Epithelial cell of proximal tubule (primary cell): ENCODE measurements around the gene MYO7B. TPM values are rescaled to one million over a fixed set of nuclear protein-coding genes. Genes with fewer than 3 reads are reported as not detected.

ENCODE experiments used
- DNase-seq: peaks from one replicate; pipeline ENCODE4 v3.0.0-alpha.2; 2011; ENCODE audit warnings: low read depth
- H3K4me3 ChIP-seq: 2 replicates; pipeline ENCODE4 v1.5.1; 2011; ENCODE audit warnings: low read depth, mild to moderate bottlenecking, low read length
- total RNA-seq: library from RNA; depleted of rRNA; stranded (reverse); fragments of >200 nt; gene quantifications from 2 replicates; pipeline ENCODE4 v1.2.3, GENCODE V29; 2015
- TF ChIP-seq, protein P1 (sequence below): conservative IDR thresholded peaks from 2 replicates; pipeline ENCODE4 v1.5.1; 2012; ENCODE audit warnings: low read depth, mild to moderate bottlenecking, low read length

Gene MYO7B
- total RNA-seq, 1 donor from 2014 or later = not detected

GRCh38 chr2:127609031-127609751 is 73.7 kb downstream of the MYO7B start:
- no peak for DNase-seq
- H3K4me3 ChIP-seq = no peak overlapping the region
- TF ChIP-seq, protein P1, sequence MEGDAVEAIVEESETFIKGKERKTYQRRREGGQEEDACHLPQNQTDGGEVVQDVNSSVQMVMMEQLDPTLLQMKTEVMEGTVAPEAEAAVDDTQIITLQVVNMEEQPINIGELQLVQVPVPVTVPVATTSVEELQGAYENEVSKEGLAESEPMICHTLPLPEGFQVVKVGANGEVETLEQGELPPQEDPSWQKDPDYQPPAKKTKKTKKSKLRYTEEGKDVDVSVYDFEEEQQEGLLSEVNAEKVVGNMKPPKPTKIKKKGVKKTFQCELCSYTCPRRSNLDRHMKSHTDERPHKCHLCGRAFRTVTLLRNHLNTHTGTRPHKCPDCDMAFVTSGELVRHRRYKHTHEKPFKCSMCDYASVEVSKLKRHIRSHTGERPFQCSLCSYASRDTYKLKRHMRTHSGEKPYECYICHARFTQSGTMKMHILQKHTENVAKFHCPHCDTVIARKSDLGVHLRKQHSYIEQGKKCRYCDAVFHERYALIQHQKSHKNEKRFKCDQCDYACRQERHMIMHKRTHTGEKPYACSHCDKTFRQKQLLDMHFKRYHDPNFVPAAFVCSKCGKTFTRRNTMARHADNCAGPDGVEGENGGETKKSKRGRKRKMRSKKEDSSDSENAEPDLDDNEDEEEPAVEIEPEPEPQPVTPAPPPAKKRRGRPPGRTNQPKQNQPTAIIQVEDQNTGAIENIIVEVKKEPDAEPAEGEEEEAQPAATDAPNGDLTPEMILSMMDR = no peak

- no peak overlapping the region for H3K4me3 ChIP-seq
- TF ChIP-seq, protein P1 = no peak
- no peak for DNase-seq
Observed at GRCh38 chr2:127609818-127610217, 74.3 kb downstream of the MYO7B start.

GRCh38 chr2:127610561-127610960 is 75.1 kb downstream of the MYO7B start:
- TF ChIP-seq, protein P1 = no peak
- H3K4me3 ChIP-seq = no peak overlapping the region
- DNase-seq = no peak

- TF ChIP-seq, protein P1 = no peak
- H3K4me3 ChIP-seq = no peak overlapping the region
- no peak for DNase-seq
Observed at GRCh38 chr2:127611076-127611925, 75.8 kb downstream of the MYO7B start.

- TF ChIP-seq, protein P1 = no peak
- H3K4me3 ChIP-seq = no peak overlapping the region
Observed at GRCh38 chr2:127612111-127612822, 76.8 kb downstream of the MYO7B start.

DNA sequence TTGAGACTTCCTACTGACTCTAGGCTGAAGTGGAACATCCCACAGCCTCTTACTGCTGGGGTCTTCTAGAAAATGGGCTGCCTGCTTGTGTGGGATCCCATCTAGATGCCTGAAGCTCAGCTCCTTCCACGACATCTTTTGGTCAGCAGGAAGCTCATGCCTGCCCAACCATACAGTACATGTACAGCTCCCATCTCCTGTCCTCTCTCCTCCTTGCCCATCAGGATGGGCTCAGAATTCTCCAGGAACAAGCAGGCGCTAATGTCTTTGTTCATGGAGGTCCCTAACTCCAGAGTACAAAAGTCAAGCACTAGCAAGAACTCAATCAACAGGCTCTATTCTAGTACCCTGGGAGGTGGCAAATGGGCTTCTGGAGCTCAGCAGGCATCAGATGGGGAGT is 78.8 kb downstream of the MYO7B start:
- H3K4me3 ChIP-seq = no peak overlapping the region
- TF ChIP-seq, protein P1 = no peak
- DNase-seq = no peak

More at GRCh38 chr2:127612111-127612822, 76.8 kb downstream of the MYO7B start:
- DNase-seq = no peak
